ENCODE measurements around the gene KLC1.

The KLC1 gene

DNA sequence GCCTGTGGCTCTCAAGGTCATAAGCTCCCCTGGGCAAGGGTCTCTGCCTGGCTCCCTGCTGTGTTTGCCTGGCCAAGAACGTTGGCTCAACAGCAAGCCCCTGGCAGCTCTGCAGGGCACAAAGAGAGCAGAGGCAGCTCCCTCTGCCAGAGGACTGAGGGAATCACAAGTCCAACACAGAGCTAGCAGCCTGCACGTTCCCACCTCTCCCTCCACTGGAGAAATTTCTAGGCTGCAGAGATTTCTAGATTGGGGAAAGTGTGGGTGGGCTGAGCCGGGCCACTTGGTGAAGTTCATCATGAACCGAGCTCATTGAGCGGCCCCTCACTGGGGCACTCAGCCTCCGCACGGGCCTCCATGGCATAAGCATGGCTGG is 106.4 kb downstream of the KLC1 start:
- H3K4me3 ChIP-seq (ENCODE audit: low read length): no peak overlapping the region
- DNase-seq (ENCODE audit: low read depth): no peak

DNA sequence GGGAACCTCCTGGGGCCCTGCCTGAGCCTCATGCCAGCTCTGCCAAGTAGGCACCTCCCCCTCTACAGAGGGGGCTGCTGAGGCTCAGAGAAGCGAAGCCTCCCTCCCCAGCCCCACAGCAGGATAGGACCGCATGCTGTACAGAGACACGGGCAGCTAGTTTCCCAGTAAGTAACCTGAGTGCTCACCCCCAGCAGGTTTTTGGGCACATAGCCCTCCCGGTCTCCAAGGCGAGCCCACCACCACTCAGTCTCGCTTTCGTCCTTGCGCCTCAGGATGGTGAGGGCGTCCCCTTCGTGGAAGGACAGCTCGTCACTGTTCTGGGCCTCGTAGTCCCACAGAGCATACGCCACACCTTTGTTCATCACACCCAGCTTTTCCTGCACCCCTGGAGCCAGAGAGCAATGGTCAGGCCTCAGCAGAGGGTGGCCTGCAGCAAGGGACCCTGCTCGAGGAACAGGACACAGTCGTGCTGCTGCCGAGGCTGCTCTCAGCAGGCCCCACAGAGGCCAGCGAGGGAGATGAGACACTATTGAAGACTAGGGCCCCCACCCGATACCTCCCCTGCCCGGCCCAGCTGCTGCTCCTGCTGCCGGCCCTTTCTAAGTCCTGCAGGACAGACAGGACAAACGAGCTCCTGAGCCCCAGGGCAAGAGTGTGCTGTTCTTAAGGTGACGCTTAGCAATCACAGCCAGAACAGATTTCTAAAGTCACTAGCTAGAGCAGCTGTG is 107.0 kb downstream of the KLC1 start:
- H3K4me3 ChIP-seq (ENCODE audit: low read length): peak overlapping the region; percentile 13
- DNase-seq (ENCODE audit: low read depth): peak; percentile 83

More for the DNA sequence above, 106.4 kb downstream of the KLC1 start:
- TF ChIP-seq CTCF (IDR thresholded peaks at IDR 0.05; ENCODE audit: insufficient read depth, low read depth, low read length, missing control alignments): peak; percentile 13

DNA sequence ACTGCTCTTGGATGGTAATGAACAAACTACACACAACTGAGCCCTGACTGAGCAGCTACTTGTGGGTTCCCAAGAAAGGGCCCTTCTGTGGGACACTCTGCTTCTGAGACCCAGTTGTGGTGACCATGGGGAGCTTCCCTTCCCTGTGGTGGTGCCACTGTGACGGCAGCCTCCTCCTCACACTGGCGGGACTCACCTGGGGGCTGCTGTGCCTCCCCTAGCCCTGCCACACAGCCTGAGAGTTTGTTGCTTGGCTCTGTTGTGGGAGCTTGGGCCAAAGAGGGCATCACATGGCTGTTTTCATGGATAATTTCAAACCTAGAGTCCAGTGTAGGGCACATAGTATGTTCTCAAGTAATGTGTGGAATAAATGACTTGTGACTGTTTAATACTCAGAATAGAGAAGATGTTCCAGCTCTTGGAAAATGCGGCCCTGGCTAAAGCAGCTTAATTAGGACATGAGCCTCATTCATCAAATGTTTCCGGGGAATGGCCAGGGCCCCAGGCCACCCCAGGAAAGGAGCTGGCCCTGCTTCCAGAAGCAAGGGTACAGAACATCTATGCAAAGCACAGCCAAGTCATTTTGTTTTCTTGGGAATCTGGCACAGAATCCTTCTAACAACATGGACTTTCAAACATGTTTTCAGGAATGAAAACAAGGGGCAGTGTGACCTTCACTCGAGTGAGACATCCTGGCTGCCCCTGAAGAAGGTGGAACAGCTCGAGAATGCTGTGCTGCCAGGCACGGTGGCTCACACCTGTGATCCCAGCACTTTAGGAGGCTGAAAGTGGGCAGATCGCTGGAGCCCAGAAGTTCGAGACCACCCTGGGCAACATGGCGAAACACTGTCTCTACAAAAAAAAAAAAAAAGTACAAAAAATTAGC is 107.8 kb downstream of the KLC1 start:
- DNase-seq (ENCODE audit: low read depth): no peak
- no peak overlapping the region for H3K4me3 ChIP-seq (ENCODE audit: low read length)
- TF ChIP-seq CTCF (IDR thresholded peaks at IDR 0.05; ENCODE audit: insufficient read depth, low read depth, low read length, missing control alignments): no peak

More for the DNA sequence above, 107.0 kb downstream of the KLC1 start:
- no peak for TF ChIP-seq CTCF (IDR thresholded peaks at IDR 0.05; ENCODE audit: insufficient read depth, low read depth, low read length, missing control alignments)

GRCh38 chr14:103737432-103738045 is 108.5 kb downstream of the KLC1 start:
- TF ChIP-seq CTCF (IDR thresholded peaks at IDR 0.05; ENCODE audit: insufficient read depth, low read depth, low read length, missing control alignments): no peak
- DNase-seq (ENCODE audit: low read depth): no peak
- no peak overlapping the region for H3K4me3 ChIP-seq (ENCODE audit: low read length)

GRCh38 chr14:103738166-103738565 is 109.2 kb downstream of the KLC1 start:
- no peak overlapping the region for H3K4me3 ChIP-seq (ENCODE audit: low read length)
- no peak for DNase-seq (ENCODE audit: low read depth)
- no peak for TF ChIP-seq CTCF (IDR thresholded peaks at IDR 0.05; ENCODE audit: insufficient read depth, low read depth, low read length, missing control alignments)

DNA sequence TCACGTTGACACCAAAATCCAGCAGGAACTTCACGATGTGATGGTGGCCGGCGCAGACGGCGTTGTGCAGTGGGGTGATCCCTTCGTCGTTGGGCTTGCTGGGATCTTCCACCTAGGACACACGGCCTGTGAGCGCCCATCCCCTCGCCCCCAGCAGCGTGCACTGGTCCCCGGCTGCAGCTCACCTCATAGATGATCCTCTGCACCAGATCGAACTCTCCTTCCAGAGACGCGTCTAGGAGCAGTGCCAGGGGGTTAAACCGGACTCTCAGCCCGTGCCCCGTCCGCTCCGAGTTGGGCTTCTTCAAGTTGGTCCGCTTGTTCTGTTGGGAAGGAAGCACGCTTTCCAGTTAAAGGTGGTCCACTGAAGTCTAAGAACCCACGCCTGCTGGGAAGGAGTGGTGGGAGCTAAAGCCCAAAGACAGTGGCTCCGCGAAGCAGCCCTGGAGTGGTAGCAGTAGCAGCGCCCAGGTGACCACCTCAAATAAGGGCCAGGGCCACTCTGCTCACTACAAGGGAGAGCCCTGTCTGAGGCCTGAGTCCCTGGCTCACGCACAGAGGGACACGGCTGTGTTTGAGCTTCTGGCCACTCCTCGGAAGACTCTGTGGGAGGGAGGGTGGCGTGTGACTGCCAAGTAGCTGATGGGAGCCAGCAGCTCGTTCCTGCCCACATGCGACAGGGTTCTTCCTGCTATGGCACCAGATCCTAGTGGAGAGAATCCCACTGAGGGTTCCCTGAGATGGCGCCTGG is 109.9 kb downstream of the KLC1 start:
- no peak for DNase-seq (ENCODE audit: low read depth)
- no peak overlapping the region for H3K4me3 ChIP-seq (ENCODE audit: low read length)
- TF ChIP-seq CTCF (IDR thresholded peaks at IDR 0.05; ENCODE audit: insufficient read depth, low read depth, low read length, missing control alignments): no peak
